Brain pericyte (primary cell): Measurements from ENCODE around the gene HIGD1B.
"Not testable (repeated sequence)": the region's sequence is repeated elsewhere in the genome, so short reads cannot be mapped to it uniquely, and the experiment has no call there.

Experiments
- DNase-seq: peaks from one replicate; pipeline ENCODE4 v3.0.0-alpha.2; 2012; ENCODE audit warnings: low read depth, low spot score

Gene HIGD1B

GRCh38 chr17:44847586-44847985 lies at the start of gene HIGD1B:
HIGD1B (plus strand) TSS chr17:44847883; CDS start chr17:44848153, 270 bp downstream.
- no peak for DNase-seq

- no peak for DNase-seq
These were observed 49.3 kb upstream of the HIGD1B start for GRCh38 chr17:44798356-44798755.

- DNase-seq: no peak
These were observed 45.8 kb upstream of the HIGD1B start for GRCh38 chr17:44801880-44802279.

GRCh38 chr17:44804302-44805089 lies 43.2 kb upstream of the HIGD1B start:
- DNase-seq: no peak

GRCh38 chr17:44807093-44807816 lies 40.4 kb upstream of the HIGD1B start:
- no peak for DNase-seq

GRCh38 chr17:44807817-44808155 lies 39.9 kb upstream of the HIGD1B start:
- DNase-seq: no peak

GRCh38 chr17:44808156-44808555 lies 39.5 kb upstream of the HIGD1B start:
- no peak for DNase-seq

GRCh38 chr17:44808656-44809388 lies 38.9 kb upstream of the HIGD1B start:
- DNase-seq: not testable (repeated sequence)

- no peak for DNase-seq
These were observed 35.4 kb upstream of the HIGD1B start for GRCh38 chr17:44812263-44812662.

GRCh38 chr17:44818508-44818907 lies 29.2 kb upstream of the HIGD1B start:
- not testable (repeated sequence) for DNase-seq

GRCh38 chr17:44820631-44821212 lies 27.0 kb upstream of the HIGD1B start:
- DNase-seq: no peak

- DNase-seq: not testable (repeated sequence)
These were observed 22.4 kb upstream of the HIGD1B start for GRCh38 chr17:44825236-44825635.

- no peak for DNase-seq
These were observed 21.4 kb upstream of the HIGD1B start for GRCh38 chr17:44826123-44826790.

GRCh38 chr17:44827863-44828262 lies 19.8 kb upstream of the HIGD1B start:
- no peak for DNase-seq

- DNase-seq: no peak
These were observed 18.7 kb upstream of the HIGD1B start for GRCh38 chr17:44828919-44829522.

- no peak for DNase-seq
These were observed 17.9 kb upstream of the HIGD1B start, which contains the start of gene GJC1 for GRCh38 chr17:44829523-44830358. GJC1 (minus strand) TSS chr17:44830287; CDS start chr17:44805817, 24,470 bp downstream.

GRCh38 chr17:44830359-44831288 lies 17.1 kb upstream of the HIGD1B start:
- no peak for DNase-seq

- DNase-seq: no peak
These were observed 16.3 kb upstream of the HIGD1B start for GRCh38 chr17:44831371-44831770.

- no peak for DNase-seq
These were observed 14.9 kb upstream of the HIGD1B start for GRCh38 chr17:44832805-44833204.
